ENCODE measurements around the gene SOD2.

GRCh38 chr6:159692303-159693127 lies 526 bp downstream of the SOD2 start:
- TF ChIP-seq CTCF (IDR thresholded peaks at IDR 0.05): no peak
- no peak for TF ChIP-seq ZFX (IDR thresholded peaks at IDR 0.05; ENCODE audit: borderline replicate concordance)

Measured in 22Rv1 (cell line).